Superior temporal gyrus (tissue), 1 donor: Measurements from ENCODE around the gene MBD5.
"Not testable (repeated sequence)": the region's sequence is repeated elsewhere in the genome, so short reads cannot be mapped to it uniquely, and the experiment has no call there.

Experiments
- DNase-seq: peaks from one replicate; pipeline ENCODE4 v3.0.0-alpha.2; 2016; ENCODE audit errors: extremely low spot score

Gene MBD5

DNA sequence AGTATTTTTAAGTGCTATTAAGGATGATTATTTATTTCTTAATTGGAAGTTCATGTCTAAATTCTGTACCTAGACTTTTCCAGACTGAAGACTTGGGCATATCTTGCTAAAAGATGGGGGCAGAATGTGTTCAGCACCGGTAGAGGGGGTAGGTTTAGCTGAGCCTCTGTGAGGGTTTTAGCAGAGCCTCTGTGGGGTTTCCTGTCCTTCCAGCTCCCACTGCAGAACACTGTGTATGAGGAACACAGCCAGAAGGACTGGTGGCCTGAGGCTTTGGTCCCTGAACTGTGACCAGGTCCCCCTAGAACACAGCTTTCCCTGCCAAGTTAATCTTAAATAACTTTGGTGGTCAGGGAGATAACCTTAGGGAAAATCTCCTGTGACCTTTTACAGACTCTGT is 500.3 kb downstream of the MBD5 start:
- DNase-seq = no peak

DNA sequence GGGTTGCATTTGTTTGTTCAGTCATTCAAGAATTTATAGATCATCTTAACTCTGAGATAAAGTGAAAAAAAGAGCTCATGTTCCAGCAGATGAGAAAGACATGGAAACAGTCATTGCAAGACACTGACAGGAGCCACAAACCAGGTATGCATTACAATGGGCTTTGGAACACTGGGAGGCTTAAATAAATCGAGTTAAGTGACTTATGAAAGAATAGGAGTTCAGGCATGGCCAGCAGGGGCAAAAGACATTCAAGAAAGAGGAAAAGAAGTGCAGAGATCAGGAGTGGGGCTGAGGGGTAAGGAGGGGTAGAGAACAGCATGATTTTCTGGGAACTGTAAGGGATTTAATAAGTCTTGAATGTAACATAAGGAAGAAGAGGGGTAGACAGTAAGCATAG is 502.4 kb downstream of the MBD5 start:
- no peak for DNase-seq

DNA sequence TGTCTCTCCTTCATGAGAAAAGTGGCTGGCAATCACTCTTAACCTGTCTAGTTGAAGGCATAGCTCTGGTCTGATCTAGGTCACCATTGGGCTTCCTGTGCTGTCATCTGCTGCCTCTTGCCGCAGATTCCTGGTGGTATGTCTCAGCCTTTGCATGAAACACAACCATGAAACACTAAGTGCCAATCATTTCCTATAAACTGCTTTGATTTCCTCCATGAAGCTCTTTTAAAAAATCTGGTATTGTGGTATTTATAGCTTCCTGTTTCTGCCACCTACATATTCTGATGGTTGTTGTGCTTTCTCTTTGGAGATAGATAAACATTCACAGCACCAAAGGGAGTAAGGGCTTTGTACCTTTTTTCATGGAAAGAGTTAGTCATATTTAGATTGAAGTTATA is 503.6 kb downstream of the MBD5 start:
- DNase-seq = no peak

DNA sequence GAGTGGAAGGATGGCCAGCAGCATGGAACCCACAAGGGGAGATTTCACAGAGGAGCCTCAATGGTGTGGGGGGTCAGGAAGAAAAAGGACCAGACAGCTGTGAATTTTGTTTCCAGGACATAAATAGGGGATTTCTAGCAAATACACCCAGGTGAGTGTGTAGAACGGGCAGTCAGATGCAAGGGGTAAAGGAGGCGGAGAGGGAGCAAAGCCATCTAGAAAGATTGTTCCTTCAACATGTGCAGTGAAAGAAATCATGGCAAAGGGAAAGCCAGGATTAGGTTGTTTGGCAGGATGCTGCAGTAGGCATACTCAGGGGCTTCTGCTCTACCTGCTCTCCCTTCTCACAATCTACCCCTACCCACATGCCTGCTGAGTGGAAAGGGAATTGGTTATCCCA is 504.2 kb downstream of the MBD5 start:
- no peak for DNase-seq

DNA sequence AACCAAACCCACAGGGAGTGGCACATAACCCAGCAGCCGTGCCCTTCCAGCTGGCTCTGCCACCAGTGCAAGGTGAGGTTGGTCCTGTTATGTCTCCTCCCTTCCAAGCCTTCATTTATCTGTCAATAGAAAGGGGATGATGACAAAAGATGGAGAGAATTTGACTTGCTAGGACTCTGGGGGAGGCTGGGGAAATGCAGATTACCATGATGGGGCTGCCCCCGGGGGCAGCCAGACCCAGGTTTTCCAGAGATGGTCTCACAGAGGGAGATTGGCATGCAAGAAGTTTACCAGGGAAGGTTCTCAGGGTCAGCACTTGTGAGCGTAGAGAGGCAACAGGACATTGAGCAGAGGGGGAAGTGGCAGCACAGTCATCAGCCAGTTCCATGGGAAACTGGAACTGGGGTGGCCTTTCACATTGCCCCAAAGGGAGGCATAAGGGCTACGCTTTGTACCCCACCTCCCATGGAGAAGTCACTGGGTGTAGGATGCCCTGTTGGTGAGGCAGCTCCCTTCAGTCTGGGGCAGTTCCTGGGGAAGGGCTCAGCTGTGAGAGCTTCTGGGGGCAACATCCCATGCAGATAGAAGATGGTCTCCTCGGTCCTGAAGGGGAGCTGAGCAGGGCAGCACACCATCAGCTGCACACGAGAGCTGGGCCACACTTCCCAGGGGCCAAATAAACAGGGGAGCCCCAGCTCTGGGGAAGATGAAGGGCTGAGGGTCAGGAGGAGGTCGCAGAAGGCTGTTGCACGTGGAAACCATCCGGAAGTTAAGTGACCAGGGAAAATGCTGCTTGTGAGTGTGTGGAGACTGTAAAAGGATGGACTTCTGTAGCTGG is 505.8 kb downstream of the MBD5 start:
- DNase-seq = no peak

DNA sequence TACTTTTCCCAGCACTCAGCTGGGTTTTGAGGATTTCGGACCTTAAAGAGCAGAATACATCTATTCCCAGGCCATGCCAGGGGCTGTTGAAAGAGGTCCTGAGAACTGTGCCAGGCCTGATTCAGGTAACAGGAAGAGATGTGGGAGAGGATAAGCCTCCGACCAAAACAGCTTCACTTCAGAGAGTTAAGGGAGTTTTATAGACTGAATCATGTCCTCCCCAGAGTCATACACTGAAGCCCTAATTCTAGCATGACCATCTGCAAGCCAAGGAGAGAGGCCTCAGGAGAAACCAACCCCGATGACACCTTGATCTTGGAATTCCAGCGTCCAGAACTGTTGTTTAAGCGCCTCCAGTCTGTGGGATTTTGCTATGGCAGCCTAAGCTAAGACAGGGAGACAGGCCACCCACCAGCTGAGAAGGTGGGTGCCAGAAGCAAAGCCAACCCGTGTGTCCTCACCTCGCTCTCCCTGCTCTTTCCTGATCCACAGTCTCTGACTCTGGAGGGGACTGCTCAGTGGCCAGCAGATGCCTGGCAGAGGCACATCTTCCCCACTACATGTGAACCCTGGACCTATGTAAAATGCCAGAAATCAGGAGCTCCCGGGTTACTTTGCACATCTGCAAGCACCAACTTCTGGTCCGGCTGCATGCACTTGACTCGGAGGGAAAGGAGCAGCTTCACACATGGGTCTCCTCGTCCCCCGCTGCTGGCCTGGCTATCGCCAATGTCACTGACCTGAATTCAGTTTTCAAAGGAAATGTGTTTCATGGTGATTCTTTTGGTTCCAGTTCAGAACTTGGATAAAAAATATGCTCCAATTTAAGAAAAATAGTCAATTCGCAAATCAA is 506.8 kb downstream of the MBD5 start:
- no peak for DNase-seq

DNA sequence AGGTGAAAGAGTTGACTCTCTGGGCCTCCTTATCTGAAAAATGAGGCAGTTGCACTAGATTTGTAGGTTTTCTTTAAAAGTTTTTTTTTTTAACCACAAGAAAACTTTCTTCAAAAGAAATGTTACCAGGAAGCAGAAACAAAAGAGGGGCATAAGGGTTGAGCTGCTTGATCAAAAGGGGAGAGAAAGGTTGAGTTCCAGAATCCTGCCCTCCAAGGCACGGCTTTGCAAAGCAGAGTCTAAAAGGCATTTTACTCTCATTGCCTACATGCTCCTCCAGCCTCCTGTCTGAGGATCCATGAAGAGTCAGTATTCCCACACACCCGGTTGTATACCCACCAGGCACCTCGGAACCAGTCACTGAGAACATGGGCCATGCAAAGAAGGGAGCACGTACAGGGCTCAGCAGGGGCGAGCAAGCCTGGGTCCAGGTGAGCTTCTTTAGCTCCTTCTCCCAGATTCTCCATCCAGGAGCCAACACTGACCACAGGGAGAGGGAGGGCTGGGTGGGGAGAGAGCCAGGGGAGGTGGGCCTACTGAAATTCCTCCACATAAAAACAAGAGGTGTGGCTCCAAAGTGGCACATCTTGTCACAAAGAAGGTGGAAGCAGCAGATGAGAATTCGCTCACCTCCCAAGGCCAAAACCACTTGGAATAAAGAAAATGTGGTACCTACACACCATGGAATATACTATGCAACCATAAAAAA is 507.6 kb downstream of the MBD5 start:
- no peak for DNase-seq

DNA sequence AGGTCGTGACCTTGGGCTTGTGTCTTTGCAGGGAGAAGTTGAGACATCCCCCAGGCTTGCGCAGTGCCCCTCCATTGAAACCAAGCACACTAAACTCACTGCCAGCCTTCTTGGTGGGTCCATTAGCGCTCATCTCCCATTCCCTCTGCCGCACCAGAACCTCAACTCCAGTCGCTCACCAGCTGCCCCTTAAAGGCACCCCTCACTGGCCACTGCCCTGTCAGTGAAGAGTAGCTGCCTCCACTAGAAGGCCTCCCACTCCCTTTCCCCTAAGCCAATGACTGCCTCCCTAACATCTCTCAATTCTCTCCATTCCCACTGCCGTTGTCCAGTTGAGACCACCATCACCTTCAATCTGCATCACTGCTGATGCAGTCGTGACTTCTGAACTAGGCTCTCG is 508.9 kb downstream of the MBD5 start:
- no peak for DNase-seq

DNA sequence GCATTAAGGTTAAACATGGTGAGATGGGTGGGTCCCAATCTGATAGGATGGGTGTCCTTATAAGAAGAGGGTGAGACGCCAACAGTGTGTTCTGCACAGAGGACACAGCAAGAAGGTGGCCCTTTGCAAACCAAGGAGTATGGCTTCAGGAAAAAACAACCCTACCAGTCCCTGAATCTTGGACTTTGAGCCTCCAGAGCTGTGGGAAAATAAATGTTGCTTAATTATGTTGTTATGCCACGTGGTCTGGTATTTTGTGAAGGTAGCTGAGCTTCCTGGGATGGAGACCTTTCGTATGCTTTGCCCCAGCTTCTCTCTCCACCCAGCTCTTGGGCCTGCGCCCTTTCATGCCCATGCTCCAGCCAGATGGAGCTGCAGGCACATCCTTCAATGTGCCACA is 509.5 kb downstream of the MBD5 start:
- no peak for DNase-seq

DNA sequence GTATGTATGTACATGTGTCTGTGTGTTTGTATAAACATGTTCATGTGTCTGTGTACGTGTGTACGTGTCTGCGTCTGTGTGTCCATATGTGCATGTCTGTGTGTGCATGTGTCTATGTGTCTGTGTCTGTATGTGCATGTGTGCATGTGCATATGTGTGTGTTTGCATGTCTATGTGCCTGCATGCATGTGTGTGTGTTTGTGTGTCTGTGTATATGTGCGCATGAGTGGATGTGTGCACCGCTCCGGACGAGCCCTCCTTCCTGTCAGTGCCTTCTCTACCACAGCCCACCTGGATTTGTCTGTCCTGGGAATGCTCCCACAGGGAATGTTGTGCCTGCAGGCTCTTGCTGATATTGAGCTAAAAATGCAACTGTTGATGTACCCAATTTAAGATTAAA is 510.3 kb downstream of the MBD5 start:
- no peak for DNase-seq

GRCh38 chr2:148531669-148532428 is 511.0 kb downstream of the MBD5 start:
- DNase-seq = no peak

DNA sequence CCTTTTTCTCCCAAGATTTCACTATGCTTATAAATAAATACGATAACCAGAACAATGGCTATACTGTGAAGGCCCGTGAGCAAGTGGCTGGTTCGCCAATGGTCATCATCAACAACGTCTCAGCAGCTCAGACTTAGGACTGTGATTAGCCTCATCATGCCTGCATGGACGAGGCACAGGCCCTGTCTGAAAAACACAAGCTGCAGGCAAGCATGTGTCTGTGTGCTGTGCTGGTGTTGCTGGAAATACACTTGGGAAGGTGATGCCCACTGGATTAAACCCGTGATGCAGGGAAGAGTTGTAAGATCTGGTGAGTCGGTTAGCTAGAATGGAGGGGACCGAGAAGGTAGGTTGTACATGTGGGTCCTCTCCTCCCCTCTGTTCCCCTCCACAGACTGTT is 512.1 kb downstream of the MBD5 start:
- DNase-seq = no peak

DNA sequence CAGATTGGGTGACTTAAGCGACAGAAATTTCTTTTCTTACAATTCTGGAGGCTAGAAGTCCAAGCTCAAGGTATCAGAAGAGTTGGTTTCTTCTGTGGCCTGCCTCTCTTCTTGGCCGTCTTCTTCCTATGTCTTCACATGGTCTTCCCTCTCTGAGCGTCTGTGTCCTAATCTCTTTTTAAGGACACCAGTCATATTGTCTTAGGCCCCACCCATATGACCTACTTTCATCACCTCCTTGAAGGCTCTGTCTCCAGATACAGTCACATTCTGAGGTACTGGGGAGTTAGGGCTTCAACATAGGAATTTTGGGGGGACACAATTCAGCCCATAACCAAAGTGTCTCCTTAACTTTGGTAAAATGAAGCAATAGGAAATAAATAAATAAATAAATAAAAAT is 512.8 kb downstream of the MBD5 start:
- no peak for DNase-seq

DNA sequence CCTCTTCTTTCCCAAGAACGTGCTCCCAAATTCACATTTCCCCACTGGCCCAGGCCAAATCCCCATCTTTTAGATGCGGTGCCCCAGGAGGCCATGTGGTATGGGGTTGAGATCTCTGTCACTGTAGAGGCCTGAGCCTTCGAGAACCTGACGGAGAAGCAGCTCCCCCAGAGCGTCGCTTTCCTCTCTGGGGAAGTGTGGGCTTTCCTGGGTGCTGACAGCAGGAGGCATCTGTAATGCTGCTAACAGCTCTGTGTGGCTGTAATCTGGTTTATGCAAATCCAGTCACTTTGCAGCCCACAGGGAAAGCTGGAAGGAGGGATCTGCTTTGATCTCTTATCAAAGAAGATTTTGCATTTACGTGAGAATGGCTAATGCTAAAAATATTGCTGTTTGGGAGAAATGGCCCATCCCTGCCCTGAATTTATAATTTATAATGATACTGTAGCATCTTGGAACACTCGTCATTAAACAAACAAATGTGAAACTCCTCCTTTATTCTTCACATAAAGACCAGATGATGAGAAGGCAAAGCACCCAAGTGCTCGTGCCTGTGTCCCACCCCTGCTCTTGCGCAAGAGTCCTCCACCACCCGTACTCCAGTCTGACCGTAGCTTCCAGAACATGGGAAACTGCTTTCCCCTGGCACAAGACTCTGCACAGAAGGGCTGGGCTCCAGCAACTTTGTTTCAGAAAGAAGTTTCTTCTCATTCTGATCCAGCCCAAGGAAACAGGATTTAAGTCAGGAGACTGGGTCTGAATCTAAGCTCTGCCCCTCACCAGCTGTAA is 513.7 kb downstream of the MBD5 start:
- peak; percentile 34 for DNase-seq

DNA sequence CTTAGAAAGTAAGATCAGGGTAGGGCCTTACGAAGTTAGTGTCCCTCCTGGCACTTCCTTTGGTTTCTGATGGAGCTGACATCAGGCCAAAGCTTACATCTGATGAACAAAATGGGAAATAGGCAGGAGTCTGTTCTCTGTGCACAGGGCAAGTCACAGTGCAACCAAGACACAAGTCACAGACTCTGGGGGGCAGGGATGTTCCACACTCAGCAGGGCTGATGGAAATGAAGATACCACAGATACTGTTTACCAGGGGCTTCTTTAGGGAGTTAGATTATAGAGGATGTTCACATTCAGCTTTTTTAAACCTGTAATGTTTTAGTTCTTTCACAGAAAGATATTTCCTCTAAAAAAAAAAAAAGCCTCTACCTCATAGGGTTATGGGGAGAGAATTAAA is 517.5 kb downstream of the MBD5 start:
- no peak for DNase-seq

- DNase-seq = no peak
Observed at GRCh38 chr2:148540022-148540421, 519.1 kb downstream of the MBD5 start.

DNA sequence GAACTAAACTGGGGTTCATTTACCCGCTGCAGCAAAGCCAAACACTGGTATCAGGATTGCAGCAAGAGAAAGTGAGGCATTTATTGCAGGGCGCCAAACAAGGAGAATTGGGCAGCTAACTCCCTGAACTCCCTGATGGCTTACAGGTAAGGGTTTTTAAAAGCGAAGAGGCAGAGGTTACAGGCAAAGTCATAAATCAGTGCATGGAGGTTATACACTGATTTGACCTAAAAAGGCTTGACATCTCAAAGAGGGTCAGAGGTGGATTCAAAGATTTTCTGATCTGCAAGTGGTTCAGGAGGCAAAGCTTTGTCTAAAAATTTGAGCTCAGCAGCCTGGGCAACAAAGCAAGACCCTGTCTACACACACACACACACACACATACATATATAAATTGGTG is 520.9 kb downstream of the MBD5 start:
- DNase-seq = no peak

DNA sequence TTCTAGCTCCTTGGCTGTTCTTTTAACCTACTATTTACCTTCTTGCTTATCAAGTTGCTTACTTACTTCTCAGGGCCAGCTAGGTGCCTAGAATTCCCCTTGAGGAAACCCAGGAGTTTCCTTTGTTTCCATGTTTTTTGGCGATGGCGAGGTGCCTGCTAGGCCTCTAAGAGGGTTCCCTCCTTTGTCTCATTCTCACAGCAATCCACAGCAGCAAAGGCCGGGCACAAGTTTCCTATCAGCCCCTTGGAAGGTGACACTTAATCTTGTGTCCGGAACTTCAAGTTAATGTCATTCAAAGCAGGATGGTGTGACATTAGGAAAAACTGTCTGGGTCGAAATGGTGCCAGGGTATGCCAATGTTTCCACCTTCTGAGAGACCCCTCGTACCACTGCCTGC is 521.7 kb downstream of the MBD5 start:
- DNase-seq = no peak

- DNase-seq = not testable (repeated sequence)
Observed at GRCh38 chr2:148543088-148543540, 522.2 kb downstream of the MBD5 start.

DNA sequence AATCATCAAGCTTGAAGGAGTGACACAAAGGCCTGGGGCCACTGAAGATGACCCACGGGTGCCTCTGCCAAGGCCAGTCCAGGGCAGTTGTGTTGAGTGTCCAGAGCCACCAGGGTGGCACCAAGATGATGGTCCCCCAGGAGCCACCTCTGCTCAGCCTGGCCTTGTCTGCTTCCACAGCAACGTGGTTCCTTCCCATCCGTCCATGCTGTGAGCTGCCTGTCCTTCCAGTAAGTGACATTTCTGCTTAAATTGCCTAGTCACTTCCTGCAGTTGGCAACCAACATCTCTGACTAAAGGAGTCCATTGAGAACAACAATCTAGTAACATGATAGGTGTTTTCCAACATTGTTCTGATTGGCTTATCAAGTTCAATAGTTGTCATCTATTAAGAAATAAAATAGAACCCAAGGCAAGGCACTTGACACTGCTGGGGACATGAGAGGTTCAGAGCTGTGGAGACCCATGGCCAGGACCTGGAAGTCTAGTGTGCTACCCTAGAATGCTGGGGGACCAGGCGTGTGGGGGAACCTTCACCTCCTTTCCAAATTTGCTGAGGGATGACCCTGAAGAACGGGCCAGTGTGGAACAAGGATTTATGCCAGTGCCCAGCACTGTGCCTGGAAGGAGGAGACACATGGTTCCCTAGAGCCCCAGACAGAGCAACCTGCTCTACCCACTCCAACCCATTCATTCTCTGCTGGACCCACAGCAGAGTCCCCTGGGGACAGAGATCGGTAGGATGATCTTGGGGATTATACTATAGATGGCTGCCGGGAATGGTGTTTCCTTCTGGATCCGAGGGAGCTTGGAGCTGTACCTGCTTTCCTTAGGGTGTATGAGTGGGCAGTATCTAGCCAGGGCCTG is 524.7 kb downstream of the MBD5 start:
- no peak for DNase-seq
